ENCODE results near the gene CARHSP1.

CARHSP1 gene

DNA sequence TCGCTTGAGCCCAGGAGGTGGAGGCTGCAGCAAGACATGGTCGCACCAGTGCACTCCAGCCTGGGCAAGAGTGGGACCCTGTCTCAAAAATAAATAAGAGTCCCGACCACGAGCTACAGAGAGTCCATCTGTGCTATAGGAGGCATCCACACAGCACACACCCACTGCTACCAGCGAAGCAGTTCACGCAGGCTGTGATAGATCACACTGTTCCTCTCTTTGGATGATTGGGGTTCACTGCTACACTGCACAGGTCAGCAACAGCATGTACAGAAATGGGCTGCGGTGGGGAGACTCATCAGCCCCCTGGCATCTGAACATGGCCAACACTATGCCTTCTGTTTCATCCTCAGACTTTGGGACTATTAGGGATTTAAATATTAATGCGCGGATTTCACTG, 37.4 kb downstream of the CARHSP1 start:
- Histone ChIP-seq H3K27ac (no peak overlapping the region), H3K4me3 (no peak overlapping the region), H3K9me3 (no peaks in the 10 kb centered on the region), H3K27me3 (no peaks in the 10 kb centered on the region), H3K36me3 (peaks cover 6 to 34% (median 34%) of the 10 kb centered on the region in 3 donors), H3K4me1 (no peaks in the 10 kb centered on the region)
- no peak for DNase-seq
- intact Hi-C loops (cut with DNase I; ENCODE audit: low total_unique reads) = no loop called here
- TF ChIP-seq, protein P1, sequence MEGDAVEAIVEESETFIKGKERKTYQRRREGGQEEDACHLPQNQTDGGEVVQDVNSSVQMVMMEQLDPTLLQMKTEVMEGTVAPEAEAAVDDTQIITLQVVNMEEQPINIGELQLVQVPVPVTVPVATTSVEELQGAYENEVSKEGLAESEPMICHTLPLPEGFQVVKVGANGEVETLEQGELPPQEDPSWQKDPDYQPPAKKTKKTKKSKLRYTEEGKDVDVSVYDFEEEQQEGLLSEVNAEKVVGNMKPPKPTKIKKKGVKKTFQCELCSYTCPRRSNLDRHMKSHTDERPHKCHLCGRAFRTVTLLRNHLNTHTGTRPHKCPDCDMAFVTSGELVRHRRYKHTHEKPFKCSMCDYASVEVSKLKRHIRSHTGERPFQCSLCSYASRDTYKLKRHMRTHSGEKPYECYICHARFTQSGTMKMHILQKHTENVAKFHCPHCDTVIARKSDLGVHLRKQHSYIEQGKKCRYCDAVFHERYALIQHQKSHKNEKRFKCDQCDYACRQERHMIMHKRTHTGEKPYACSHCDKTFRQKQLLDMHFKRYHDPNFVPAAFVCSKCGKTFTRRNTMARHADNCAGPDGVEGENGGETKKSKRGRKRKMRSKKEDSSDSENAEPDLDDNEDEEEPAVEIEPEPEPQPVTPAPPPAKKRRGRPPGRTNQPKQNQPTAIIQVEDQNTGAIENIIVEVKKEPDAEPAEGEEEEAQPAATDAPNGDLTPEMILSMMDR (IDR thresholded peaks at IDR 0.05) = no peak

- H3K27ac ChIP-seq = no peak overlapping the region
- no peaks in the 10 kb centered on the region for H3K9me3 ChIP-seq
- H3K4me1 ChIP-seq = no peaks in the 10 kb centered on the region
- H3K36me3 ChIP-seq = peaks cover 8 to 42% (median 41%) of the 10 kb centered on the region in 3 donors
- H3K4me3 ChIP-seq = no peak overlapping the region
- TF ChIP-seq, protein P1 (IDR thresholded peaks at IDR 0.05) = no peak
- DNase-seq = no peak
- intact Hi-C loops (cut with DNase I; ENCODE audit: low total_unique reads) = no loop called here
- no peaks in the 10 kb centered on the region for H3K27me3 ChIP-seq
Measured at GRCh38 chr16:8828541-8829165, 40.2 kb downstream of the CARHSP1 start.

DNA sequence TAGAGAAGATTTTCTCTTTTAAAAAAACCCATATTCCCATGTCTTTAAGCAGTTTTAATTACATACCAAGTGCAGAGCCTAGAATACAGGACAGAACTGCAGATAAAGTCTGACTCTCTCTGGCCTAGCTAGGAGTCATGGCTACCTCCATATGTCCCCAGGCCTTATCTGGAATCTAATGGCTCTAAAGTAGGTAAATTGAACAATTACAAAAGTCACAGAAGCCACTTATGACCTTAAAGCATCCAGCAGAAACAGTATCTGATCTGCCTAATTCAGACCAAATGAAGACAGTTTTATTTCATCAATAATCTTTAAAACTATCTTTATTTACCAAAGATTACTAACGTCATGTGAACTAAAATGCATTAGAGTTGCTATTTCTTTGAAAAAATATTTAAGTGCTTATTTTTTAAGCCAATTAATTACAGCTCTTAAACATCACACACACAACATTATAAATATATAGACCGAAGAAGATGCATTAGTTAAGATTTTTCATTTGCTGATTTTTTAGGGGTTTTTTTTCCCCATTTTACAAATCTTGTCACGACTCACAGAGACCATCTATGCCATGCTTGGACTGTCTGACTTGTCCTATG, 42.4 kb downstream of the CARHSP1 start:
- H3K9me3 ChIP-seq = no peaks in the 10 kb centered on the region
- no peaks in the 10 kb centered on the region for H3K4me1 ChIP-seq
- TF ChIP-seq, protein P1 (IDR thresholded peaks at IDR 0.05) = no peak
- intact Hi-C loops (cut with DNase I; ENCODE audit: low total_unique reads) = no loop called here
- H3K4me3 ChIP-seq = no peak overlapping the region
- H3K36me3 ChIP-seq = peaks cover 13 to 37% (median 31%) of the 10 kb centered on the region in 3 donors
- H3K27ac ChIP-seq = no peak overlapping the region
- DNase-seq = no peak
- no peaks in the 10 kb centered on the region for H3K27me3 ChIP-seq

- TF ChIP-seq, protein P1 (IDR thresholded peaks at IDR 0.05) = no peak
- Histone ChIP-seq H3K4me3 (no peak overlapping the region), H3K4me1 (no peaks in the 10 kb centered on the region), H3K27me3 (no peaks in the 10 kb centered on the region), H3K9me3 (no peaks in the 10 kb centered on the region), H3K27ac (no peak overlapping the region), H3K36me3 (peaks cover 28 to 48% (median 41%) of the 10 kb centered on the region in 3 donors)
- intact Hi-C loops (cut with DNase I; ENCODE audit: low total_unique reads) = no loop called here
- DNase-seq = no peak
Measured at GRCh38 chr16:8822403-8822802, 46.4 kb downstream of the CARHSP1 start.

DNA sequence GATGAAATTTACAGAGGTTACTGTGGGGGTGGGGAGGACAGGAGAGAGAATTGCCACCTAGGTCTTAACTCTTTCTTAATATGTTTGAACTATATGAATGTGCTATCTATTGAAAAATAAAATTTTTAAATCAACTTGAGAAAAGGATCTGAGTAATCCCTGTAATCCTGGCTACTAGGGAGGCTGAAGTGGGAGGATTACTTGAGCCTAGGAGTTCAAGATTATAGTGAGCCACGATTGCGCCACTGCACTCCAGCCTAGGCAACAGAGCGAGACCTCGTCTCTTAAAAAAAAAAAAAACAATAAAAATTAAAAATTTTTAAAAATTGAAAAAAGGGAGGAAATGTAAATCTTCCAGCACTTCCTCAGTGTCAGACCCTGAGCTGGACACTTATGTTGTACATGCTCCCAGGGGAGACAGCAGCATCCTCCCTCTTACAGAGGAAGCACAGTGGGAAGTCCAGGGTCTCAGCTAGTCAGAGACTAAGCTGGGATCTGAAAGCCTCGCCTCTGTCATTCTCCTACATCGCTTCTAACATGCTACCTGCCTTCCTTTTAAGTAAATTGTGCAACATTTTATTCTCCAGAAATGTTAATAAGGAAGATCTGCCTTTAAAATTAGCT, 49.3 kb downstream of the CARHSP1 start:
- Histone ChIP-seq H3K9me3 (no peaks in the 10 kb centered on the region), H3K4me3 (no peak overlapping the region), H3K4me1 (no peaks in the 10 kb centered on the region), H3K36me3 (peaks cover 46 to 62% (median 60%) of the 10 kb centered on the region in 3 donors), H3K27ac (no peak overlapping the region), H3K27me3 (no peaks in the 10 kb centered on the region)
- DNase-seq = no peak
- intact Hi-C loops (cut with DNase I; ENCODE audit: low total_unique reads) = no loop called here
- TF ChIP-seq, protein P1 (IDR thresholded peaks at IDR 0.05) = no peak
